ENCODE results near the gene TFG.

- TF ChIP-seq CTCF (conservative IDR thresholded peaks at IDR 0.05; ENCODE audit: low read depth, low read length) (no peak), RCOR1 (IDR thresholded peaks at IDR 0.05; ENCODE audit: insufficient replicate concordance, low read length) (no peak), RFX5 (IDR thresholded peaks at IDR 0.05; ENCODE audit: low read depth, low read length) (no peak), USF2 (IDR thresholded peaks at IDR 0.05; ENCODE audit: low read depth, low read length) (no peak), POLR2A (IDR thresholded peaks at IDR 0.05; ENCODE audit: low read depth, low read length) (no peak)
Measured at GRCh38 chr3:100693225-100693624, 16.1 kb upstream of the TFG start.

Data from IMR-90 (cell line).